ENCODE data around the gene HYAL4.
"Not testable (repeated sequence)": the region's sequence is repeated elsewhere in the genome, so short reads cannot be mapped to it uniquely, and the experiment has no call there.

HYAL4 gene

GRCh38 chr7:123849855-123850254 is 4.9 kb downstream of the HYAL4 start:
- no peak for DNase-seq

- DNase-seq: not testable (repeated sequence)
These were observed 6.4 kb downstream of the HYAL4 start for GRCh38 chr7:123851404-123851803.

- not testable (repeated sequence) for DNase-seq
These were observed 9.3 kb downstream of the HYAL4 start for GRCh38 chr7:123854291-123854690.

- not testable (repeated sequence) for DNase-seq
These were observed 11.5 kb downstream of the HYAL4 start for GRCh38 chr7:123856428-123856827.

- DNase-seq: no peak
These were observed 15.9 kb downstream of the HYAL4 start for GRCh38 chr7:123860848-123861247.

GRCh38 chr7:123862775-123863174 is 17.8 kb downstream of the HYAL4 start:
- DNase-seq: no peak

- DNase-seq: no peak
These were observed 18.5 kb downstream of the HYAL4 start for GRCh38 chr7:123863461-123863860.

- no peak for DNase-seq
These were observed 19.0 kb downstream of the HYAL4 start for GRCh38 chr7:123864012-123864411.

GRCh38 chr7:123864436-123864835 is 19.5 kb downstream of the HYAL4 start:
- DNase-seq: no peak

- no peak for DNase-seq
These were observed 20.0 kb downstream of the HYAL4 start for GRCh38 chr7:123864966-123865365.

- peak in 1 of 4 experiments; percentile 1 for DNase-seq
These were observed 20.6 kb downstream of the HYAL4 start for GRCh38 chr7:123865517-123866117.

GRCh38 chr7:123867225-123867624 is 22.3 kb downstream of the HYAL4 start:
- DNase-seq: no peak

GRCh38 chr7:123871998-123872867 is 27.3 kb downstream of the HYAL4 start:
- DNase-seq: peak in 1 of 4 experiments; percentile 2

- DNase-seq: no peak
These were observed 27.9 kb downstream of the HYAL4 start for GRCh38 chr7:123872908-123873307.

- DNase-seq: no peak
These were observed 31.7 kb downstream of the HYAL4 start for GRCh38 chr7:123876557-123877256.

- DNase-seq: no peak
These were observed 34.7 kb downstream of the HYAL4 start for GRCh38 chr7:123879628-123880027.

GRCh38 chr7:123881300-123881699 is 36.3 kb downstream of the HYAL4 start:
- DNase-seq: no peak

- no peak for DNase-seq
These were observed 38.2 kb downstream of the HYAL4 start for GRCh38 chr7:123883154-123883553.

GRCh38 chr7:123888192-123888591 is 43.2 kb downstream of the HYAL4 start:
- no peak for DNase-seq

GRCh38 chr7:123894753-123895152 is 49.8 kb downstream of the HYAL4 start:
- DNase-seq: not testable (repeated sequence)

GRCh38 chr7:123901101-123901500 is 56.1 kb downstream of the HYAL4 start:
- DNase-seq: no peak

GRCh38 chr7:123905714-123906113 is 60.7 kb downstream of the HYAL4 start:
- no peak for DNase-seq

- no peak for DNase-seq
These were observed 71.3 kb downstream of the HYAL4 start for GRCh38 chr7:123916240-123916724.

- no peak for DNase-seq
These were observed 72.9 kb downstream of the HYAL4 start for GRCh38 chr7:123917878-123918277.

All from activated naive CD4-positive, alpha-beta T cell (primary cell).